Measurements from ENCODE around the gene KLHDC3.

KLHDC3 gene

GRCh38 chr6:42973926-42974325, 40.1 kb upstream of the KLHDC3 start:
- DNase-seq (ENCODE audit: insufficient read length, low spot score) (no peak), FAIRE-seq (no peak)
- TF ChIP-seq SPI1 (IDR thresholded peaks at IDR 0.05; ENCODE audit: low read depth, low read length): no peak
- TF ChIP-seq PAX5 (IDR thresholded peaks at IDR 0.05; ENCODE audit: insufficient read depth, low read length, severe bottlenecking): no peak
- no peak for TF ChIP-seq POLR2AphosphoS5 (IDR thresholded peaks at IDR 0.05; ENCODE audit: low read depth, low read length)
- no peak for TF ChIP-seq POU2F2 (IDR thresholded peaks at IDR 0.05; ENCODE audit: low read depth, low read length)
- no peak for TF ChIP-seq TAF1 (IDR thresholded peaks at IDR 0.05; ENCODE audit: low read depth, low read length)
- TF ChIP-seq POLR2A (IDR thresholded peaks at IDR 0.05; ENCODE audit: low read depth, low read length): no peak

- TF ChIP-seq TAF1 (IDR thresholded peaks at IDR 0.05; ENCODE audit: low read depth, low read length): no peak
- TF ChIP-seq POLR2AphosphoS5 (IDR thresholded peaks at IDR 0.05; ENCODE audit: low read depth, low read length): no peak
- TF ChIP-seq POU2F2 (IDR thresholded peaks at IDR 0.05; ENCODE audit: low read depth, low read length): no peak
- no peak for TF ChIP-seq POLR2A (IDR thresholded peaks at IDR 0.05; ENCODE audit: low read depth, low read length)
- no peak for TF ChIP-seq SPI1 (IDR thresholded peaks at IDR 0.05; ENCODE audit: low read depth, low read length)
- TF ChIP-seq PAX5 (IDR thresholded peaks at IDR 0.05; ENCODE audit: insufficient read depth, low read length, severe bottlenecking): no peak
- DNase-seq (ENCODE audit: insufficient read length, low spot score) (no peak), FAIRE-seq (no peak)
Observed at GRCh38 chr6:42974919-42975505, 39.0 kb upstream of the KLHDC3 start.

- FAIRE-seq (no peak), DNase-seq (ENCODE audit: insufficient read length, low spot score) (no peak)
- no peak for TF ChIP-seq PAX5 (IDR thresholded peaks at IDR 0.05; ENCODE audit: insufficient read depth, low read length, severe bottlenecking)
- TF ChIP-seq SPI1 (IDR thresholded peaks at IDR 0.05; ENCODE audit: low read depth, low read length): no peak
- TF ChIP-seq POU2F2 (IDR thresholded peaks at IDR 0.05; ENCODE audit: low read depth, low read length): no peak
- TF ChIP-seq TAF1 (IDR thresholded peaks at IDR 0.05; ENCODE audit: low read depth, low read length): no peak
- TF ChIP-seq POLR2AphosphoS5 (IDR thresholded peaks at IDR 0.05; ENCODE audit: low read depth, low read length): no peak
- no peak for TF ChIP-seq POLR2A (IDR thresholded peaks at IDR 0.05; ENCODE audit: low read depth, low read length)
Observed at GRCh38 chr6:42978487-42978838, 35.6 kb upstream of the KLHDC3 start.

GRCh38 chr6:42978839-42979522, 35.1 kb upstream of the KLHDC3 start, which contains the start of gene PEX6:
TSS of gene PEX6 (minus strand) at chr6:42979181. CDS start at chr6:42979150, 31 bp downstream.
- TF ChIP-seq POLR2A (IDR thresholded peaks at IDR 0.05; ENCODE audit: low read depth, low read length) (peak; percentile 93), TAF1 (IDR thresholded peaks at IDR 0.05; ENCODE audit: low read depth, low read length) (peak; percentile 85), POU2F2 (IDR thresholded peaks at IDR 0.05; ENCODE audit: low read depth, low read length) (no peak), SPI1 (IDR thresholded peaks at IDR 0.05; ENCODE audit: low read depth, low read length) (peak; percentile 67), PAX5 (IDR thresholded peaks at IDR 0.05; ENCODE audit: insufficient read depth, low read length, severe bottlenecking) (no peak), POLR2AphosphoS5 (IDR thresholded peaks at IDR 0.05; ENCODE audit: low read depth, low read length) (peak; percentile 92)
- peak; percentile 97 for FAIRE-seq
- DNase-seq (ENCODE audit: insufficient read length, low spot score): peak; percentile 91

- TF ChIP-seq POLR2AphosphoS5 (IDR thresholded peaks at IDR 0.05; ENCODE audit: low read depth, low read length): no peak
- TF ChIP-seq POLR2A (IDR thresholded peaks at IDR 0.05; ENCODE audit: low read depth, low read length): no peak
- no peak for TF ChIP-seq SPI1 (IDR thresholded peaks at IDR 0.05; ENCODE audit: low read depth, low read length)
- TF ChIP-seq TAF1 (IDR thresholded peaks at IDR 0.05; ENCODE audit: low read depth, low read length): no peak
- TF ChIP-seq PAX5 (IDR thresholded peaks at IDR 0.05; ENCODE audit: insufficient read depth, low read length, severe bottlenecking): no peak
- TF ChIP-seq POU2F2 (IDR thresholded peaks at IDR 0.05; ENCODE audit: low read depth, low read length): no peak
- DNase-seq (ENCODE audit: insufficient read length, low spot score): no peak
- peak; percentile 26 for FAIRE-seq
Observed at GRCh38 chr6:42979523-42980177, 34.4 kb upstream of the KLHDC3 start.

- DNase-seq (ENCODE audit: insufficient read length, low spot score): no peak
- no peak for FAIRE-seq
- TF ChIP-seq POU2F2 (IDR thresholded peaks at IDR 0.05; ENCODE audit: low read depth, low read length) (no peak), TAF1 (IDR thresholded peaks at IDR 0.05; ENCODE audit: low read depth, low read length) (no peak)
Observed at GRCh38 chr6:42981836-42982235, 32.2 kb upstream of the KLHDC3 start.

GRCh38 chr6:42984001-42984923, 29.8 kb upstream of the KLHDC3 start, which contains the start of gene PPP2R5D:
TSS of gene PPP2R5D (plus strand) at chr6:42984570. CDS start at chr6:42984678, 108 bp downstream.
- FAIRE-seq (peak; percentile 93), DNase-seq (ENCODE audit: insufficient read length, low spot score) (peak; percentile 96)
- TF ChIP-seq POLR2AphosphoS5 (IDR thresholded peaks at IDR 0.05; ENCODE audit: low read depth, low read length) (peak; percentile 84), SPI1 (IDR thresholded peaks at IDR 0.05; ENCODE audit: low read depth, low read length) (0 out of 2 replicates have a peak, but pooled peaks have one; percentile 10), POLR2A (IDR thresholded peaks at IDR 0.05; ENCODE audit: low read depth, low read length) (peak; percentile 91), PAX5 (IDR thresholded peaks at IDR 0.05; ENCODE audit: insufficient read depth, low read length, severe bottlenecking) (peak; percentile 29), TAF1 (IDR thresholded peaks at IDR 0.05; ENCODE audit: low read depth, low read length) (peak; percentile 81), POU2F2 (IDR thresholded peaks at IDR 0.05; ENCODE audit: low read depth, low read length) (0 out of 2 replicates have a peak, but pooled peaks have one; percentile 15)

GRCh38 chr6:42984924-42985475, 29.0 kb upstream of the KLHDC3 start:
- no peak for DNase-seq (ENCODE audit: insufficient read length, low spot score)
- peak; percentile 28 for FAIRE-seq

More at GRCh38 chr6:42984924-42985475, 29.0 kb upstream of the KLHDC3 start:
- TF ChIP-seq TAF1 (IDR thresholded peaks at IDR 0.05; ENCODE audit: low read depth, low read length) (no peak), POLR2AphosphoS5 (IDR thresholded peaks at IDR 0.05; ENCODE audit: low read depth, low read length) (no peak), POLR2A (IDR thresholded peaks at IDR 0.05; ENCODE audit: low read depth, low read length) (no peak)

Data from GM12891 (cell line).